Mesenchymal stem cell (in vitro differentiated cells and primary cell): ENCODE measurements around the gene TAS1R2.

ENCODE experiments used
- DNase-seq: peaks from one replicate; pipeline ENCODE4 v3.0.0-alpha.2; 2013
- H2AFZ ChIP-seq: one replicate; pipeline ENCODE4 v1.6.1; 2013; ENCODE audit warnings: low read depth, mild to moderate bottlenecking, control low read depth, inconsistent platforms, low read length, moderate library complexity
- H2AK5ac ChIP-seq: 2 replicates; pipeline ENCODE4 v1.6.1; 2013; ENCODE audit warnings: low read length, moderate library complexity, mild to moderate bottlenecking, inconsistent platforms; ENCODE audit not compliant: severe bottlenecking
- H2BK120ac ChIP-seq: one replicate; pipeline ENCODE4 v1.6.1; 2013; ENCODE audit warnings: low read depth, mild to moderate bottlenecking, inconsistent platforms, low read length, moderate library complexity
- H2BK12ac ChIP-seq, 2 experiments: one replicate each; pipeline ENCODE4 v1.6.1; 2013; ENCODE audit warnings: inconsistent platforms in 2 of 2, low read length in 2 of 2, mild to moderate bottlenecking in 2 of 2, moderate library complexity in 2 of 2, control low read depth in 1 of 2
- H2BK15ac ChIP-seq: one replicate; pipeline ENCODE4 v1.6.1; 2013; ENCODE audit warnings: mild to moderate bottlenecking, low read depth, inconsistent platforms; ENCODE audit not compliant: poor library complexity, severe bottlenecking
- H2BK5ac ChIP-seq: 2 replicates; pipeline ENCODE4 v1.6.1; 2013; ENCODE audit warnings: low read depth, mild to moderate bottlenecking, low read length, control low read depth, inconsistent platforms; ENCODE audit not compliant: poor library complexity, severe bottlenecking
- H3K14ac ChIP-seq, 2 experiments: one replicate each; pipeline ENCODE4 v1.6.1; 2013; ENCODE audit warnings: inconsistent platforms in 2 of 2, low read length in 2 of 2, control low read depth in 1 of 2, mild to moderate bottlenecking in 1 of 2, moderate library complexity in 1 of 2
- H3K18ac ChIP-seq, 2 experiments: one replicate each; pipeline ENCODE4 v1.6.1; 2013; ENCODE audit warnings: inconsistent platforms in 2 of 2, low read length in 2 of 2, control low read depth in 1 of 2, low read depth in 1 of 2, mild to moderate bottlenecking in 1 of 2
- H3K23ac ChIP-seq, 2 experiments: one replicate each; pipeline ENCODE4 v1.6.1; 2013; ENCODE audit warnings: inconsistent platforms in 2 of 2, low read length in 2 of 2, mild to moderate bottlenecking in 2 of 2, moderate library complexity in 2 of 2, control low read depth in 1 of 2
- H3K27ac ChIP-seq: 2 replicates; pipeline ENCODE4 v1.5.1; 2013; ENCODE audit warnings: mild to moderate bottlenecking, moderate library complexity, low read length, control low read depth, inconsistent platforms; ENCODE audit not compliant: poor library complexity, severe bottlenecking
- H3K27me3 ChIP-seq, 2 experiments: 2 replicates each; pipeline versions ENCODE4 v1.6.1 to v1.7.0; 2013; ENCODE audit warnings: low read length in 2 of 2, mild to moderate bottlenecking in 2 of 2, moderate library complexity in 2 of 2, control low read depth in 1 of 2, inconsistent platforms in 1 of 2; ENCODE audit not compliant: control insufficient read depth in 1 of 2, insufficient read depth in 1 of 2
- H3K36me3 ChIP-seq, 2 experiments: 2 replicates each; pipeline versions ENCODE4 v1.6.1 to v1.7.0; 2013; ENCODE audit warnings: low read length in 2 of 2, control low read depth in 1 of 2, inconsistent platforms in 1 of 2, low read depth in 1 of 2, mild to moderate bottlenecking in 1 of 2; ENCODE audit not compliant: insufficient read depth in 2 of 2, control insufficient read depth in 1 of 2
- H3K4ac ChIP-seq, 2 experiments: one replicate each; pipeline ENCODE4 v1.6.1; 2013; ENCODE audit warnings: inconsistent platforms in 2 of 2, low read length in 2 of 2, mild to moderate bottlenecking in 2 of 2, moderate library complexity in 2 of 2, control low read depth in 1 of 2, low read depth in 1 of 2
- H3K4me1 ChIP-seq: 2 replicates; pipeline ENCODE4 v1.6.1; 2013; ENCODE audit warnings: low read depth, low read length, control low read depth; ENCODE audit not compliant: control insufficient read depth, insufficient read depth
- H3K4me2 ChIP-seq: 2 replicates; pipeline ENCODE4 v1.6.1; 2013; ENCODE audit warnings: low read length, mild to moderate bottlenecking, inconsistent platforms; ENCODE audit not compliant: poor library complexity, severe bottlenecking
- H3K4me3 ChIP-seq, 2 experiments: 2 replicates each; pipeline versions ENCODE4 v1.5.1 to v1.7.0; 2013; ENCODE audit warnings: low read length in 2 of 2, mild to moderate bottlenecking in 2 of 2, control low read depth in 1 of 2, low read depth in 1 of 2; ENCODE audit not compliant: insufficient read depth in 1 of 2
- H3K79me1 ChIP-seq: replicated peaks from 2 replicates; pipeline ENCODE4 v1.6.1; 2013; ENCODE audit warnings: mild to moderate bottlenecking, control low read depth, low read length, inconsistent platforms; ENCODE audit not compliant: poor library complexity, severe bottlenecking
- H3K9ac ChIP-seq: 2 replicates; pipeline ENCODE4 v1.7.0; 2013; ENCODE audit warnings: mild to moderate bottlenecking, low read length, moderate library complexity
- H3K9me3 ChIP-seq: 2 replicates; pipeline ENCODE4 v1.7.0; 2013; ENCODE audit warnings: mild to moderate bottlenecking, low read length; ENCODE audit not compliant: control insufficient read depth
- H4K8ac ChIP-seq: one replicate; pipeline ENCODE4 v1.6.1; 2013; ENCODE audit warnings: inconsistent platforms, mild to moderate bottlenecking, low read length, moderate library complexity
- H4K91ac ChIP-seq: one replicate; pipeline ENCODE4 v1.6.1; 2013; ENCODE audit warnings: mild to moderate bottlenecking, low read length, inconsistent platforms
- WGBS: methylation state at CpG from one replicate; pipeline ENCODE4 v1.1.7; 2013; ENCODE audit warnings: mixed read lengths; 5-methylcytosine and 5-hydroxymethylcytosine counted together

TAS1R2 gene

GRCh38 chr1:18798946-18799345 lies 60.5 kb downstream of the TAS1R2 start:
- Histone ChIP-seq H3K23ac (no peak overlapping the region), H3K4me2 (no peak overlapping the region), H3K4me1 (no peaks in the 10 kb centered on the region), H3K9ac (no peak overlapping the region), H3K18ac (no peak overlapping the region), H3K4ac (no peak overlapping the region), H3K27me3 (peaks cover 6 to 37% of the 10 kb centered on the region in 2 experiments), H4K91ac (no peak overlapping the region), H3K79me1 (no peaks in the 10 kb centered on the region), H2BK120ac (no peak overlapping the region), H2BK15ac (no peak overlapping the region), H2BK12ac (no peak overlapping the region), H2AK5ac (no peak overlapping the region), H3K27ac (no peak overlapping the region), H2AFZ (no peak overlapping the region), H2BK5ac (no peak overlapping the region), H3K14ac (no peak overlapping the region), H3K4me3 (no peak overlapping the region), H3K9me3 (no peaks in the 10 kb centered on the region), H4K8ac (no peak overlapping the region), H3K36me3 (no peaks in the 10 kb centered on the region)
- 79% methylated on average over 6 of the region's 6 CpGs for WGBS
- no peak for DNase-seq

- Histone ChIP-seq H4K8ac (no peak overlapping the region), H3K9me3 (no peaks in the 10 kb centered on the region)
- WGBS = 82% methylated on average over 13 of the region's 13 CpGs
Measured at GRCh38 chr1:18798533-18798932, 60.9 kb downstream of the TAS1R2 start.

GRCh38 chr1:18796950-18797349 lies 62.5 kb downstream of the TAS1R2 start:
- no peak overlapping the region for H3K4me3 ChIP-seq
- H4K8ac ChIP-seq = no peak overlapping the region
- 83% methylated on average over 2 of the region's 3 CpGs for WGBS
- no peak overlapping the region for H2AK5ac ChIP-seq
- H2BK120ac ChIP-seq = no peak overlapping the region
- H3K23ac ChIP-seq = no peak overlapping the region
- H2BK5ac ChIP-seq = no peak overlapping the region
- H3K27me3 ChIP-seq = peaks cover 8 to 38% of the 10 kb centered on the region in 2 experiments
- no peak overlapping the region for H3K18ac ChIP-seq
- no peak for DNase-seq
- no peak overlapping the region for H4K91ac ChIP-seq
- H2BK12ac ChIP-seq = no peak overlapping the region
- no peak overlapping the region for H3K9ac ChIP-seq
- peaks cover 4% of the 10 kb centered on the region for H3K9me3 ChIP-seq
- no peak overlapping the region for H3K4ac ChIP-seq
- H3K36me3 ChIP-seq = no peaks in the 10 kb centered on the region
- H3K79me1 ChIP-seq = no peaks in the 10 kb centered on the region
- no peaks in the 10 kb centered on the region for H3K4me1 ChIP-seq
- no peak overlapping the region for H2BK15ac ChIP-seq
- H3K4me2 ChIP-seq = no peak overlapping the region
- no peak overlapping the region for H3K27ac ChIP-seq
- no peak overlapping the region for H3K14ac ChIP-seq
- H2AFZ ChIP-seq = no peak overlapping the region

More at GRCh38 chr1:18798533-18798932, 60.9 kb downstream of the TAS1R2 start:
- Histone ChIP-seq H2BK5ac (no peak overlapping the region), H3K79me1 (no peaks in the 10 kb centered on the region), H4K91ac (no peak overlapping the region), H3K4me1 (no peaks in the 10 kb centered on the region), H3K4ac (no peak overlapping the region), H3K18ac (no peak overlapping the region), H3K9ac (no peak overlapping the region), H3K4me2 (no peak overlapping the region), H2AFZ (no peak overlapping the region), H3K27ac (no peak overlapping the region), H3K14ac (no peak overlapping the region), H2BK120ac (no peak overlapping the region), H3K4me3 (no peak overlapping the region), H2BK15ac (no peak overlapping the region), H2BK12ac (no peak overlapping the region), H3K27me3 (peaks cover 8 to 37% of the 10 kb centered on the region in 2 experiments), H3K36me3 (no peaks in the 10 kb centered on the region), H2AK5ac (no peak overlapping the region), H3K23ac (no peak overlapping the region)
- DNase-seq = no peak

GRCh38 chr1:18795002-18795689 lies 64.3 kb downstream of the TAS1R2 start:
- Histone ChIP-seq H3K4me2 (no peak overlapping the region), H3K9ac (no peak overlapping the region), H2BK12ac (no peak overlapping the region), H3K14ac (no peak overlapping the region), H3K23ac (no peak overlapping the region), H4K8ac (no peak overlapping the region), H3K27ac (no peak overlapping the region), H3K79me1 (no peaks in the 10 kb centered on the region), H2BK15ac (no peak overlapping the region), H3K4me1 (no peaks in the 10 kb centered on the region), H2BK5ac (no peak overlapping the region), H3K9me3 (peaks cover 4% of the 10 kb centered on the region), H3K4ac (no peak overlapping the region), H3K18ac (no peak overlapping the region), H4K91ac (no peak overlapping the region), H3K4me3 (no peak overlapping the region), H2BK120ac (no peak overlapping the region), H3K36me3 (no peaks in the 10 kb centered on the region), H3K27me3 (peaks cover 10 to 50% of the 10 kb centered on the region in 2 experiments), H2AK5ac (no peak overlapping the region), H2AFZ (no peak overlapping the region)
- DNase-seq = no peak
- 41% methylated on average over 11 of the region's 14 CpGs for WGBS
